DOHH2 (cell line): ENCODE results near the gene DEFB119.
"Not testable (repeated sequence)": the region's sequence is repeated elsewhere in the genome, so short reads cannot be mapped to it uniquely, and the experiment has no call there.

Experiments
- H3F3A ChIP-seq: fragments of 200-600 bp; sonication (generic), shearing (Covaris generic); 2 replicates; pipeline ENCODE4 v1.6.0; 2016; ENCODE audit warnings: antibody characterized with exemption, mild to moderate bottlenecking; ENCODE audit not compliant: control insufficient read depth, insufficient read depth
- H3K27ac ChIP-seq: fragments of 200-600 bp; sonication (generic); 2 replicates; pipeline ENCODE4 v1.5.1; 2014; ENCODE audit warnings: low read depth, mild to moderate bottlenecking, low read length, moderate library complexity
- H3K27me3 ChIP-seq: fragments of 200-600 bp; sonication (generic); 2 replicates; pipeline ENCODE4 v1.6.1; 2014; ENCODE audit warnings: mild to moderate bottlenecking, low read length, mixed read lengths; ENCODE audit not compliant: control insufficient read depth
- H3K36me3 ChIP-seq: fragments of 200-600 bp; sonication (generic); 2 replicates; pipeline ENCODE4 v1.6.1; 2014; ENCODE audit warnings: mild to moderate bottlenecking, low read length, moderate library complexity, mixed read lengths; ENCODE audit not compliant: control insufficient read depth
- H3K4me1 ChIP-seq: fragments of 200-600 bp; sonication (generic); 2 replicates; pipeline ENCODE4 v1.6.1; 2014; ENCODE audit warnings: mild to moderate bottlenecking, low read length, mixed read lengths; ENCODE audit not compliant: control insufficient read depth
- H3K4me2 ChIP-seq: fragments of 200-600 bp; sonication (generic); 2 replicates; pipeline ENCODE4 v1.6.0; 2014; ENCODE audit warnings: mild to moderate bottlenecking, low read length, moderate library complexity
- H3K4me3 ChIP-seq: fragments of 200-600 bp; sonication (generic); 2 replicates; pipeline ENCODE4 v1.5.1; 2014; ENCODE audit warnings: mild to moderate bottlenecking, low read length, mixed read lengths
- H3K79me2 ChIP-seq: fragments of 200-600 bp; sonication (generic); 2 replicates; pipeline ENCODE4 v1.6.1; 2014; ENCODE audit warnings: mild to moderate bottlenecking, low read length, mixed read lengths; ENCODE audit not compliant: control insufficient read depth
- H3K9me2 ChIP-seq: fragments of 200-600 bp; sonication (generic); replicated peaks from 2 replicates; pipeline ENCODE4 v1.6.1; 2014; ENCODE audit warnings: mild to moderate bottlenecking, low read length, mixed read lengths; ENCODE audit not compliant: control insufficient read depth
- H3K9me3 ChIP-seq: fragments of 200-600 bp; sonication (generic); 2 replicates; pipeline ENCODE4 v1.6.1; 2014; ENCODE audit warnings: antibody characterized with exemption, low read length, mixed read lengths; ENCODE audit not compliant: control insufficient read depth, insufficient read depth
- H4K20me1 ChIP-seq: fragments of 200-600 bp; sonication (generic); 2 replicates; pipeline ENCODE4 v1.6.0; 2014; ENCODE audit warnings: low read depth, mild to moderate bottlenecking, antibody characterized with exemption, low read length, moderate library complexity; ENCODE audit not compliant: control insufficient read depth, insufficient read depth
- EZH2phosphoT487 ChIP-seq: fragments of 200-600 bp; sonication (generic); IDR thresholded peaks from 2 replicates; pipeline ENCODE4 v1.6.1; 2017; ENCODE audit warnings: borderline replicate concordance, mild to moderate bottlenecking, antibody characterized with exemption, low read length, moderate library complexity, mixed read lengths
- TF ChIP-seq, protein P1 (sequence below): fragments of 200-600 bp; sonication (generic); IDR thresholded peaks from one replicate; pipeline ENCODE4 v1.5.1; 2014; ENCODE audit warnings: antibody characterized with exemption, mild to moderate bottlenecking, low read depth, low read length; ENCODE audit not compliant: poor library complexity, severe bottlenecking

Gene DEFB119

DNA sequence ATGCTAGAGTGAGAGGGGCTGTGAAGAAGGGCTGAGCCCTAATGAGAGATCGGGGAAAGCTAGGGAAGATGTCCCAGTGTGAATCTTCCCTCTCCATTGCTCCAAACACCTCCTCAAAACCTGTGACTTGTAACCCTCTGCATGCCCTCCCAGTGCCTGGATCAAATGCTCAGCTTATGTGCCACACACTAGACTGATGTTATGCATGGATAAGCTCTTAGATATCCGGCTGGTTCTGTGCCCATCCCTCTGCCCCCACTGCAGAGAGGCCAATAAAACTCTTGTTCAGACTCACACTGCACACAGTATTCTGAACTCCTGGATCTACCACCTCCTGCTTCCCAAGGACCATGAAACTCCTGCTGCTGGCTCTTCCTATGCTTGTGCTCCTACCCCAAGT, 22.1 kb downstream of the DEFB119 start, which contains the start of gene DEFB118:
DEFB118 (plus strand) TSS at position 301 of the 400 bp plus-strand sequence; CDS start at position 351, 50 bp downstream.
- TF ChIP-seq, protein P1, sequence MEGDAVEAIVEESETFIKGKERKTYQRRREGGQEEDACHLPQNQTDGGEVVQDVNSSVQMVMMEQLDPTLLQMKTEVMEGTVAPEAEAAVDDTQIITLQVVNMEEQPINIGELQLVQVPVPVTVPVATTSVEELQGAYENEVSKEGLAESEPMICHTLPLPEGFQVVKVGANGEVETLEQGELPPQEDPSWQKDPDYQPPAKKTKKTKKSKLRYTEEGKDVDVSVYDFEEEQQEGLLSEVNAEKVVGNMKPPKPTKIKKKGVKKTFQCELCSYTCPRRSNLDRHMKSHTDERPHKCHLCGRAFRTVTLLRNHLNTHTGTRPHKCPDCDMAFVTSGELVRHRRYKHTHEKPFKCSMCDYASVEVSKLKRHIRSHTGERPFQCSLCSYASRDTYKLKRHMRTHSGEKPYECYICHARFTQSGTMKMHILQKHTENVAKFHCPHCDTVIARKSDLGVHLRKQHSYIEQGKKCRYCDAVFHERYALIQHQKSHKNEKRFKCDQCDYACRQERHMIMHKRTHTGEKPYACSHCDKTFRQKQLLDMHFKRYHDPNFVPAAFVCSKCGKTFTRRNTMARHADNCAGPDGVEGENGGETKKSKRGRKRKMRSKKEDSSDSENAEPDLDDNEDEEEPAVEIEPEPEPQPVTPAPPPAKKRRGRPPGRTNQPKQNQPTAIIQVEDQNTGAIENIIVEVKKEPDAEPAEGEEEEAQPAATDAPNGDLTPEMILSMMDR: no peak
- no peak for TF ChIP-seq EZH2phosphoT487
- Histone ChIP-seq H3K79me2 (no peaks in the 10 kb centered on the region), H3K27ac (no peak within 1 kb of the TSS), H3K4me3 (no peak within 1 kb of the TSS), H3F3A (no peaks in the 10 kb centered on the region), H3K27me3 (no peaks in the 10 kb centered on the region), H3K4me2 (no peak within 1 kb of the TSS), H3K9me2 (no peaks in the 10 kb centered on the region), H3K9me3 (no peaks in the 10 kb centered on the region), H3K4me1 (no peaks in the 10 kb centered on the region), H3K36me3 (no peaks in the 10 kb centered on the region), H4K20me1 (no peaks in the 10 kb centered on the region)

GRCh38 chr20:31364272-31364671, 26.1 kb downstream of the DEFB119 start:
- H3K9me3 ChIP-seq, H3K4me1 ChIP-seq, H3K36me3 ChIP-seq, H3K27me3 ChIP-seq, H3K9me2 ChIP-seq, H4K20me1 ChIP-seq, H3K27ac ChIP-seq, H3K79me2 ChIP-seq, H3F3A ChIP-seq, H3K4me2 ChIP-seq, H3K4me3 ChIP-seq: not testable (repeated sequence)

GRCh38 chr20:31363295-31363694, 27.1 kb downstream of the DEFB119 start:
- Histone ChIP-seq H3K27me3 (no peaks in the 10 kb centered on the region), H3K4me1 (no peaks in the 10 kb centered on the region), H3K36me3 (no peaks in the 10 kb centered on the region), H3F3A (no peaks in the 10 kb centered on the region), H3K9me2 (no peaks in the 10 kb centered on the region), H3K27ac (no peak overlapping the region), H4K20me1 (no peaks in the 10 kb centered on the region), H3K9me3 (no peaks in the 10 kb centered on the region), H3K4me2 (no peak overlapping the region), H3K4me3 (no peak overlapping the region), H3K79me2 (no peaks in the 10 kb centered on the region)
- no peak for TF ChIP-seq EZH2phosphoT487
- TF ChIP-seq, protein P1: no peak

DNA sequence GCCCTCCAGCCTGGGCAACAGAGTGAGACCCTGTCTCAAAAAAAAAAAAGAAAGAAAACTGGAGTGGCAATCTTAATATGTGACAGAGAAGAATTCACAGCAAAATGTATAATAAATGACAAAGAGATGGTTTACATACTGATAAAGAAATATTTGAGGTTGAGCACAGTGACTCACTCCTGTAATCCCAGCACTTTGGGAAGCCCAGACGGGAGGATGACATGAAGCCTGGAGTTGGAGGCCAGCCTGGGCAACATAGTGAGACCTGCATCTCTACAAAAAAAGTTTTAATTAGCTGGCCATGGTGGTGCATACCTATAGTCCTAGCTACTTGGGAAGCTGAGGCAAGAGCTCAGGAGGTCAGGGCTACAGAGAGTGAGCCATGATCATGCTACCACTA, 34.4 kb downstream of the DEFB119 start:
- H3K4me2 ChIP-seq: no peak overlapping the region
- H4K20me1 ChIP-seq: no peaks in the 10 kb centered on the region
- no peaks in the 10 kb centered on the region for H3K27me3 ChIP-seq
- H3K4me1 ChIP-seq: no peaks in the 10 kb centered on the region
- H3K79me2 ChIP-seq: no peaks in the 10 kb centered on the region
- no peaks in the 10 kb centered on the region for H3F3A ChIP-seq
- no peak overlapping the region for H3K4me3 ChIP-seq
- H3K9me2 ChIP-seq: no peaks in the 10 kb centered on the region
- H3K27ac ChIP-seq: no peak overlapping the region
- TF ChIP-seq, protein P1: no peak
- no peak for TF ChIP-seq EZH2phosphoT487
- no peaks in the 10 kb centered on the region for H3K9me3 ChIP-seq
- no peaks in the 10 kb centered on the region for H3K36me3 ChIP-seq
